ENCODE data around the gene NOL3. TPM values are rescaled to one million over a fixed set of nuclear protein-coding genes. Genes with fewer than 3 reads are reported as not detected.

Gene NOL3
- total and polyA plus RNA-seq, 9 of the 15 experiments (the other 6 are each of a cell fraction or from before 2014, with no cell fraction given) = 0.45 to 14.0 (median 5.4) TPM

DNA sequence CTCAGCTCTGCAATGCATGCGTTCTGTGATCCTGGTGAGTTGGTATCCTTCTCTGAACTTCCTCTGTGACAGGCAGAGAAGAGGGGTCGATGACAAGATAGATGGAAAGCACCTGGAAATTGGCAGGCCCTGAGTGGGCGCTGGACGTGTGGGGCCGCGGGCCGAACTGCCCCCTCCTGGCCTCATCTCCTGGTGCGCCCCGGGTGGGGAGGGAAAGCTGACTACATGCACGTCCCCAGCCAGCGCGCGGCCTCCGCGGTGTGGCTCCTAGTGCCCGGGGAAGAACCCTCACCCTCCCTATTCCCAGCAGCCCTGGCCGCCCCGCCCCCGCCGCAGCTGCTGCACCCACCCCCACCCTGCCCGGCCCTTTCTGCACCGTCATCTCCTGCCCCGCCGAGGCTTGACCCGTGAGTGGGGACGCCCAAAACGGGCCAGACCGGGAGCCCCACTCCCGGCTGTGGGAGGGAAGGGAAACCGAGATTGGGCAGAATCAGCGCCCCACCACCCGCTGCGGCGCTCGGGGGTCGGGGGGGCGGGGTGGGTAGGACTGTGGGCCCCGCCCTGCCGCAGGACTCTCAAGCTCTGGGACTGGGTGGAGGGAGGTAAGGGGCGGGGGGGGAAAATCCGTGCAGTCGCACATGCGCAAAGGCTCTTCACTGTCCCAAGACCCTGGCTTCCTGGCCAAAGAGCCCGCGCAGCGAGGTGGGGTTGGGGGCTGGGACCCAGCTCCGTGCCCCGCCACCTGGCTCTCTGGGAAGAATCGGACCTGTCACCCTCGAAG is at the start of gene NOL3 (continued):
- TF ChIP-seq JUN (IDR thresholded peaks at IDR 0.05; ENCODE audit: borderline replicate concordance, low read depth, low read length) (no peak), JUN (CRISPR knock-in tag; IDR thresholded peaks at IDR 0.05; ENCODE audit: borderline replicate concordance) (no peak), GABPB1 (CRISPR knock-in tag; IDR thresholded peaks at IDR 0.05) (no peak), ZNF766 (CRISPR knock-in tag; conservative IDR thresholded peaks at IDR 0.05) (no peak), POLR2B (IDR thresholded peaks at IDR 0.05; ENCODE audit: low read depth, partially characterized antibody) (no peak), BACH1 (tag; IDR thresholded peaks at IDR 0.05) (no peak), ZNF175 (CRISPR knock-in tag; IDR thresholded peaks at IDR 0.05; ENCODE audit: low read depth) (no peak), HIVEP1 (CRISPR knock-in tag; IDR thresholded peaks at IDR 0.05) (no peak), ZBTB7A (IDR thresholded peaks at IDR 0.05; ENCODE audit: borderline replicate concordance, control insufficient read depth, low read depth, low read length) (peak; percentile 22; the same call in 1 of the 2 replicates), EP300 (IDR thresholded peaks at IDR 0.05; ENCODE audit: low read length) (peak; percentile 47), ZNF444 (CRISPR knock-in tag; IDR thresholded peaks at IDR 0.05) (no peak), ZNF324 (CRISPR knock-in tag; IDR thresholded peaks at IDR 0.05) (no peak), ZNF232 (CRISPR knock-in tag; IDR thresholded peaks at IDR 0.05) (no peak), RBFOX2 (IDR thresholded peaks at IDR 0.05; ENCODE audit: low read depth, low read length) (peak; percentile 63), BRD4 (IDR thresholded peaks at IDR 0.05) (no peak), ARID2 (IDR thresholded peaks at IDR 0.05) (no peak), SPI1 (IDR thresholded peaks at IDR 0.05; ENCODE audit: borderline replicate concordance, low read depth, low read length) (no peak), ZFX (CRISPR knock-in tag; IDR thresholded peaks at IDR 0.05) (peak; percentile 74)
- TF ChIP-seq, protein P1, sequence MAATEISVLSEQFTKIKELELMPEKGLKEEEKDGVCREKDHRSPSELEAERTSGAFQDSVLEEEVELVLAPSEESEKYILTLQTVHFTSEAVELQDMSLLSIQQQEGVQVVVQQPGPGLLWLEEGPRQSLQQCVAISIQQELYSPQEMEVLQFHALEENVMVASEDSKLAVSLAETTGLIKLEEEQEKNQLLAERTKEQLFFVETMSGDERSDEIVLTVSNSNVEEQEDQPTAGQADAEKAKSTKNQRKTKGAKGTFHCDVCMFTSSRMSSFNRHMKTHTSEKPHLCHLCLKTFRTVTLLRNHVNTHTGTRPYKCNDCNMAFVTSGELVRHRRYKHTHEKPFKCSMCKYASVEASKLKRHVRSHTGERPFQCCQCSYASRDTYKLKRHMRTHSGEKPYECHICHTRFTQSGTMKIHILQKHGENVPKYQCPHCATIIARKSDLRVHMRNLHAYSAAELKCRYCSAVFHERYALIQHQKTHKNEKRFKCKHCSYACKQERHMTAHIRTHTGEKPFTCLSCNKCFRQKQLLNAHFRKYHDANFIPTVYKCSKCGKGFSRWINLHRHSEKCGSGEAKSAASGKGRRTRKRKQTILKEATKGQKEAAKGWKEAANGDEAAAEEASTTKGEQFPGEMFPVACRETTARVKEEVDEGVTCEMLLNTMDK (IDR thresholded peaks at IDR 0.05; ENCODE audit: borderline replicate concordance, insufficient read depth, low read depth, low read length, poor library complexity, severe bottlenecking) = no peak
- TF ChIP-seq, protein P2, sequence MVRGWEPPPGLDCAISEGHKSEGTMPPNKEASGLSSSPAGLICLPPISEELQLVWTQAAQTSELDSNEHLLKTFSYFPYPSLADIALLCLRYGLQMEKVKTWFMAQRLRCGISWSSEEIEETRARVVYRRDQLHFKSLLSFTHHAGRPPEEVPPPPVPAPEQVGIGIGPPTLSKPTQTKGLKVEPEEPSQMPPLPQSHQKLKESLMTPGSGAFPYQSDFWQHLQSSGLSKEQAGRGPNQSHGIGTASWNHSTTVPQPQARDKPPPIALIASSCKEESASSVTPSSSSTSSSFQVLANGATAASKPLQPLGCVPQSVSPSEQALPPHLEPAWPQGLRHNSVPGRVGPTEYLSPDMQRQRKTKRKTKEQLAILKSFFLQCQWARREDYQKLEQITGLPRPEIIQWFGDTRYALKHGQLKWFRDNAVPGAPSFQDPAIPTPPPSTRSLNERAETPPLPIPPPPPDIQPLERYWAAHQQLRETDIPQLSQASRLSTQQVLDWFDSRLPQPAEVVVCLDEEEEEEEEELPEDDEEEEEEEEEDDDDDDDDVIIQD (CRISPR knock-in tag; IDR thresholded peaks at IDR 0.05) = no peak
- TF ChIP-seq, protein P3, sequence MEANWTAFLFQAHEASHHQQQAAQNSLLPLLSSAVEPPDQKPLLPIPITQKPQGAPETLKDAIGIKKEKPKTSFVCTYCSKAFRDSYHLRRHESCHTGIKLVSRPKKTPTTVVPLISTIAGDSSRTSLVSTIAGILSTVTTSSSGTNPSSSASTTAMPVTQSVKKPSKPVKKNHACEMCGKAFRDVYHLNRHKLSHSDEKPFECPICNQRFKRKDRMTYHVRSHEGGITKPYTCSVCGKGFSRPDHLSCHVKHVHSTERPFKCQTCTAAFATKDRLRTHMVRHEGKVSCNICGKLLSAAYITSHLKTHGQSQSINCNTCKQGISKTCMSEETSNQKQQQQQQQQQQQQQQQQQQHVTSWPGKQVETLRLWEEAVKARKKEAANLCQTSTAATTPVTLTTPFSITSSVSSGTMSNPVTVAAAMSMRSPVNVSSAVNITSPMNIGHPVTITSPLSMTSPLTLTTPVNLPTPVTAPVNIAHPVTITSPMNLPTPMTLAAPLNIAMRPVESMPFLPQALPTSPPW (CRISPR knock-in tag; IDR thresholded peaks at IDR 0.05) = peak; percentile 97
- TF ChIP-seq, protein P4, sequence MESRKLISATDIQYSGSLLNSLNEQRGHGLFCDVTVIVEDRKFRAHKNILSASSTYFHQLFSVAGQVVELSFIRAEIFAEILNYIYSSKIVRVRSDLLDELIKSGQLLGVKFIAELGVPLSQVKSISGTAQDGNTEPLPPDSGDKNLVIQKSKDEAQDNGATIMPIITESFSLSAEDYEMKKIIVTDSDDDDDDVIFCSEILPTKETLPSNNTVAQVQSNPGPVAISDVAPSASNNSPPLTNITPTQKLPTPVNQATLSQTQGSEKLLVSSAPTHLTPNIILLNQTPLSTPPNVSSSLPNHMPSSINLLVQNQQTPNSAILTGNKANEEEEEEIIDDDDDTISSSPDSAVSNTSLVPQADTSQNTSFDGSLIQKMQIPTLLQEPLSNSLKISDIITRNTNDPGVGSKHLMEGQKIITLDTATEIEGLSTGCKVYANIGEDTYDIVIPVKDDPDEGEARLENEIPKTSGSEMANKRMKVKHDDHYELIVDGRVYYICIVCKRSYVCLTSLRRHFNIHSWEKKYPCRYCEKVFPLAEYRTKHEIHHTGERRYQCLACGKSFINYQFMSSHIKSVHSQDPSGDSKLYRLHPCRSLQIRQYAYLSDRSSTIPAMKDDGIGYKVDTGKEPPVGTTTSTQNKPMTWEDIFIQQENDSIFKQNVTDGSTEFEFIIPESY (CRISPR knock-in tag; IDR thresholded peaks at IDR 0.05) = no peak
